Activated naive CD4-positive, alpha-beta T cell treated with anti-CD3 and anti-CD28 coated beads, Interleukin-2, amount 50 U/mL, for 16 hours (primary cell): ENCODE results near the gene SLC7A6OS.
A peak's percentile ranks its signal among the peaks of the same experiment; 100 is the strongest.

ENCODE experiments used
- DNase-seq: peaks from one replicate; pipeline ENCODE4 v3.0.0-alpha.2; 2020

SLC7A6OS gene

DNA sequence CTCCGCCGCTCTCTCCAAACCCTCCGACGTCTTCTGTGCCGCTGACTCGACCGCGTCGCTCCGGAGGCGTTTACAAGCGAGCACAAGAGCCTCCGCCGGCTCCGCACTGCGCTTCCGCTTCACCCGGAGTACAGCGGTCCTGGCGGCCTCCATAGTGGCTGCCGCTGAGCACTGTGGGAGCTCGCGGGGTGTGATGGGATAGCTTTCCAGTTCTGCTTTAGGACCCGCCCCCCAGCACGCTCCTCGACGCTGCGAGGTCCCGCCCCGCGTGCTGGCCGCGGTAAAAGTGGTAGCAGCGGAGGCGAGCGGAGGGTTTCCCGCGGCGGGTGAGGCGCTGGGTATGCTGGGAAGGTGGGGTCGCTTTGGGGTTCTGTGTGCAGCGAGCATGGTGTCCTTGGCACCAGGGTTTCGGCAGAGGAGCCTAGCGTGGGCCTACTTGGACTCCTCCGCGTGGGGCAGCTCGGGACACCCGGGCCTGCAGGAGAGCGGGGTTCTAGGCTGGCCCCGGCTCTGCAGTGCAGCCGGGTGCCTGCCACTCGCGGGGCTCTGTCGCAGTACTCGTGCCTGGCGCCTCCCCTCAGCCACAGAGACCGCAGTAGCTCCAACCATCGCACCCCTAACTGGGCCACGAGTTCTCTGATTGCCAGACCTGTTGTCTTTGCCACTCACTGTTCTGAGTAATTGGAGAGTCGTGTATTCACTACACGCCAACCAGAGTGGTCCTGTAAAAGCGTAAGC is at the start of gene SLC7A6OS, which contains the start of gene PRMT7:
TSS of gene SLC7A6OS (minus strand) at position 173 of the 738 bp plus-strand sequence. CDS start at position 153, 20 bp downstream.
TSS of gene PRMT7 (plus strand) at position 246 of the 738 bp plus-strand sequence. CDS start 4,961 bp downstream, outside the sequence.
- peak; percentile 94 for DNase-seq

DNA sequence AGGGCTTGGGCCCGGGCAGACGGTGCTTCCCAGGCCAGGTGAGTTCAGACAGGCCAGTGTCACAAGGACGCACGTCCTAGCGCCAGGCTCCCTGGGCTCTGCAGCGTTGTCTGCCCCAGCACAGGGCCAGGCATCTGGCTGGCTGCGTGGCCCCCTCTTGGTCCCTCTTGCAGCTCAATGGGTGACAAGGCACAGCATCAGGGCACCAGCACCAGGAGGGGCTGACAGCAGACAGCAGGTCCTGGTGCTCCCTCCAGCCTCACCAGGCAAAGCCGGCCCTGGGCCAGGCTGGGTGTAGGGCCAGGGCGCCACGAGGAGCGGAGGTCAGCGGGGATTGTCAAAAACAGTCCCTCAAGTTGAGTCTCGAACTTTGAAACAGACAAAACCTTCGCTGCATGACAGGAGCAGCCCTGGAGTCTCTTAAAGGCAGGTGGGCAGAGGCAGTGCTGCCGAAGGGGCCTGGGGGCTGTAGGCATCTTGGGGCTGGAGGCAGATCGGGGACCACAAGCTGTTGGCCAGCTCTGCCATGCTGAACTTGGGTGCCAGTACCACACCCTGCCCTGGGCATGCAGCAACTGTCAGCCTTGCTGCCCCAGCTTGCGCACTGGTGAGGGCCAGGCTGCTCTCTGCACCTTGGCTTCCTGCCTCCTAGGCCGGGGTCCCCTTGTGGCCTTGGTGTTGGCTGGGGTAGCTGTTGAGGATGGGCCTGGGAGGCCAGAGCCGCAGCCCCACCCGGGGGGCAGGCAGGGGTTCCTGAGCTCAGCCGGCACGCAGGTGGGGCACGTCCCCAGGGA is 48.8 kb upstream of the SLC7A6OS start:
- DNase-seq, result no peak

DNA sequence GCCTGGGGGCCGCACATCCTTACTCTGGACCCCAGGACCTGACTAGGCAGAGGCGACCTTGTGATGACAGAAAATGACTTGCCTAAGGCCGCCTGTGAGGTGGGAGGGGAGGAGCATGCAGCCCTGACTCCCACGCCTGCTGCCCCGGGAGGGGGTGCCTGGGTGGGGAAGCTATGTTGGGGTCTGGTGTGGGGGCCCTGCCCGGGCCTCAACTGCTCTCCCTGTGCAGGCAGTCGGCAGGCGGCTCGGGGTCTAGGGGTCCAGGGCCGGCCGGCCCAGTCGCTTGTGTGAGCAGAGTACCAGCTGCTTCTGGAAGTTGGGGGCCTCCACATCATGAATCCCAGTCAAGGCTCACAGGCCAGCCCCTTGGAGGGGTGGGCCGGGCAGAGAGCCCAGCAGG is 48.2 kb upstream of the SLC7A6OS start:
- DNase-seq, result no peak

DNA sequence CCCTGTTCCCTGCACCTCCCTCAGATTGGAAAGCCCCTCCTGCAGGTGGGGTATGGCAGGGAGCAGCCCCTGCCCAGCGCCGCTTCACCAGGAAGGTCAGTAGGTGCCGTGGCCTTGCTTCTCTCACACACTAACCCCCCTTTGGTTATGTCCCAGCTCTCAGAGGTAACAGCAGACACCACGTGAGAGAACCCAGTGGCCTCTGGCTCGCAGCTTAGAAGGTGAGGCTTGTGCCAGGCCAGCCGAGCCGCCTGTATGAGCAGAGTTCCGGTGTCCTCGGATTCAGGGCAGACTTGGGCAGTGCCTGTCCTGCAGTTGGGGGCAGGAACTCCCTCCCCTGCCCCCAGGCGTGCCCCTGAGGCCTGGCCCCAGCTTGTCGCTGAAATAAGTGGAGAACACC is 47.2 kb upstream of the SLC7A6OS start:
- DNase-seq, result no peak

DNA sequence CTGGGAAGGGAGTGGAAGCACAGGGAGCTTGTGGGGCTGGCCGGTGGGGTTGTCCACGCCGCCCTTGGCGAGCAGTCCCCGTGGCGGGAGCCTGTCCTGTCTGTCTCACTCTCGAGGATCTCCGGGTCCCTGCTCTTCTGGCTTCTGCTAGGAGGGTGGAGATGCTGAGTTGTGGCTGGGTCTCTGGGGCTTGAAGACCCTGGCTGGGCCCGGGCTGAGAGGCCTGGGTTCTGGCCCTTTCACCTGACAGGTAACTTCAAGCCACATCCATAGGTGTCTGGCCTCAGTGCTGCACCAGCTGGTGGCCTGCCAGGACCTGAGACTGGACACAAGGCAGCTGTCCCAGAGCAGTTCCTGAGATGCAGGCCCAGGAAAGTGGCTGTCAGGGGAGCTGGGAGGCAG is 46.8 kb upstream of the SLC7A6OS start:
- no peak for DNase-seq

DNA sequence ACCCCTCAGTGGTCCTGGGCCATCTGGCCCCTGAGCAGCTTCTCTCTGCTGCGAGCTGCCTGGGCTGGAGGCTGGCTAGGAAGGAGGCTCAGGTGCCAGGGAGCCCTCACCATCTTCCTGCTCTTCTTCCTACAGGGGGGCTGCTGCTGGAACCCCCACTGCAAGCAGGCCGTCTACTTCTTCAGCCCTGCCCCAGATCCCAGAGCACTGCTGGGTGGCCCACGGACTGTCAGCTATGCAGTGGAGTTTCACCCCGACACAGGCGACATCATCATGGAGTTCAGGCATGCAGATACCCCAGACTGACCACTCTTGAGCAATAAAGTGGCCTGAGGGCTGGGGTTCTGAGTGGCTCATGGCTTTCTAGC is 46.2 kb upstream of the SLC7A6OS start:
- DNase-seq, result no peak

DNA sequence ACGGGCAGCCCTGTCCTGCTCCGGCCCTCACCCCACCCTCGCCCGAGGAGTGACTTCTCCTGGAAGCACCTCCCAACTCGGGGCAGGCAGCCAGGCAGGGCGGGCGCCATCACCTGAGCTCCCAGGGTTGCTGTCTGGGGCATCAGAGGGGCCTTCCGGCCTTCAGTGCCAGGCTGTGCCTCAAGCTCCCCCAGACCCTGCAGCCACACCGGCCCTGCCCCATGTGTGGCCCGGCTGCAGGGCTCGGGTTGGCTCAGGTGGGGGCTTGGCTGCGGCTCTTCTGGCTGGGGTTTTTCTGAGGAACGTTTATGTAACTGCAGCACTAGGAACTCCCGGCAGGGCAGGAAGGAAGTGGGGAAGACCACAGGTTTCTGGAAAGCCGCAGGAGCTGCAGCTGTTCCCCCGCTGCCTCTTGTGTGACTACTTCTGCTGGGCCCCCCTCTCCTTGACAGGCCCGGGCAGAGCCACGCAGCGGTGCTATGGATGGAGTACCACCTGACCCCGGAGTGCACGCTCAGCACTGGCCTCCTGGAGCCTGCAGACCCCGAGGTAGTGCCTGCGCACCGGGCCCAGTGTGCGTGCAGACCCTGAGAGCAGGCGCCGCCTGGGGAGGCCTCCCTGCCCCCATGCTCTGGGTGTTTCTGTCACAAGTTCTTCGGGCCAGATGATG is 45.6 kb upstream of the SLC7A6OS start:
- peak; percentile 52 for DNase-seq

DNA sequence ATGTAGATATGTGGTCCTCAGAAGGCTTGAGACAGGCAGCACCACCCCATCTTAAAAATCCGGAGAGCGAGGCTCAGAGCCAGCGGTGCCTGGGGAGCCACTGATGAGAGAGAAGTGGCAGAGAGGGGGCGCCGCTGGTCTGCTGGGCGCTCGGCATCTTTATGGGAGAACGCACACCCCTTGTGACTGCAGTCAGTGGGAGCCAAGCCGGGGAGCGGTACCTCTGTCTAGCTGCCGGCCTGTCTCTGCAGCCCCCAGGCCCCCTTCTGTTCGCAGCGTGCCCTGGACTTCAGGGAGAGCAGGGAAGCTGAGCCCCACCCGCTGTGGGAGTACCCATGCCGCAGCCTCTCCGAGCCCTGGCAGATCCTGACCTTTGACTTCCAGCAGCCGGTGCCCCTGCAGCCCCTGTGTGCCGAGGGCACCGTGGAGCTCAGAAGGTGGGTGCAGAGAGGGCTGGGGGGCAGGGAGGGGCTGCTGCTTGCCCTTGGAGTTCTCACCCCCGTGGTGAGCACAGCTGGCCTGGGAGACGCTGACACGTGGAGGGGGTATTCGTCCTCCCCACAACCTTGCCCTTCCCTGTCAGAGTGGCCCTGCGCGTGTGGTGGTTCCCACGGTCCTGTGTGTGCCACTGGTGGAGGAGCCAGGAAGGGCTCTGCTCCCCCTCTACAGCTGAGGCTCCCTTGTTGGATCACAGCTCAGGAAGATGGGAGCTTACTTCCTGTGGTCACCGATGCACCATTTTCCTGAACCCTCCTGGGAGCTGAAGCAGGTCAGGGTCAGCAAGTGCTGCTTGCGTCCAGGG is 44.9 kb upstream of the SLC7A6OS start:
- DNase-seq, result no peak

DNA sequence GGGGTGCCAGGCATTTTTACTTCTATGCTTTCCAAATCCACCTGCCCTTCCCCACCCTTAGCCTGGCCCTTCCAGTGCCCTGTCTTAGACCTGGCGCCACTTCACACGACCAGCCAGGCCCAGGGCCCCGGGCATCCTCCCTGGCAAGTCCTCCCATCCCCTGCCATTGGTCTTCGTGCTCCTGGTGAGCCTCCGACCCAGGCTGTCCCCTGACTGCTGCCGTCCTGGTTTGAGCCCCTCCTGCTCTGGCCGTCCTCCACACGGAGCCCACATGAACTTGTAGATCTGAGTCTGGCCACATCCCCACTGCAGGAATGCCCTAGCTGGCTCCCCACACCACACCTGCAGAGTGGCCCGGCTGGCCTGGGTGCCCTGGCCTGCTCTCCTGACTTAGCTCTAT is 44.1 kb upstream of the SLC7A6OS start:
- DNase-seq, result no peak

DNA sequence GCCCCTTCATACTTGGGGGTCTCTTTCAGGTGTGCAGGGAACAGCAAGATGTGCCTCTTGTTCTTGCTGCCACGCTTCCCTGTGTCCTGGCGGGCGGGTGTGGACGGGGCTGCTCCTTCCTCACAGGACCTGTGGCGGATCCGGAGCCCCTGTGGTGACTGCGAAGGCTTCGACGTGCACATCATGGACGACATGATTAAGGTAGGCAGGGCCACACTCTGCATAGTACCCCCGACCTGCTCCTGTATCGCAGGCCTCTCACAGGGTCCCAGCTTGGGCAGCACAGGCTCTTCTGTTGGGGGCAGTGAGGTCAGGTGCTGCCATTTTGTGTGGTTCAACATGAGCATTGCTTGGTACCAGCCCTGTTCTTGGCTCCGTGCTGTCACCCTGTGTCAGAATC is 42.6 kb upstream of the SLC7A6OS start:
- DNase-seq, result no peak

DNA sequence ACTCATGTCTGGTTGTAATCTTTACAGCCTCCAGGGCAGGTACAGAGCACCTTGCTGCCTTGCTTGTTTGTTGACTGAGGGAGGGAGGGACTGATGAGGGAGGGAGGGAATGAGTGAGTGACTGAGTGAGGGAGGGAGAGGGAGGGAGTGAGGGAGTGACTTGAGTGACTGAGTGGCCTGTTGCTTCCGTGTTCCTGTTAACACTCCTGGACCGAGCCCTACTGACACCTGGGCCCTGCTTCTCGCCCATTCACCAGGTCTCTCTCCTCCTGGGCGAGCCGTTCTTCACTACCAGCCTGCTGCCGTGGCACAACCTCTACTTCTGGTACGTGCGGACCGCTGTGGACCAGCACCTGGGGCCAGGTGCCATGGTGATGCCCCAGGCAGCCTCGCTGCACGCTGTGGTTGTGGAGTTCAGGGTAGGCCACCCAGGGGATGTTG is 41.3 kb upstream of the SLC7A6OS start:
- no peak for DNase-seq

DNA sequence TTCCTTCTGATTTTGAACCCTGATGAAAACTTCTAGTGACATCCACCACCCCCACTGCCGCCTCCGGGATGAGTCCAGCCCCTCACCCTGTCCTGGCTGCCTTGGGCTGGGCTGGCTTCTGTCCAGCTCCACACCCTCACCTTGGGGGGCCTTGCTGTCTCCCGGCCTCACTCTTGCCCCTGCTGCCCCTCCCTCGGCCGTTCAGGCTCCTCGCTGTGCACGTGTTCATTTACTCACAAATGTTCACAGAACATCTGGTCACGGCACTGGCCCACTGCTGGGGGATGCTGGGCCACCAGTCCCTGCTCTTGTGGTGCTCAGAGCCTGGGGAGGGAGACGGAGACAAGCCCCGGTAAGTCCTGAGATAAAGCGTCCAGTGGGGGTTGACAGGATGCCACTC is 40.7 kb upstream of the SLC7A6OS start:
- no peak for DNase-seq

DNA sequence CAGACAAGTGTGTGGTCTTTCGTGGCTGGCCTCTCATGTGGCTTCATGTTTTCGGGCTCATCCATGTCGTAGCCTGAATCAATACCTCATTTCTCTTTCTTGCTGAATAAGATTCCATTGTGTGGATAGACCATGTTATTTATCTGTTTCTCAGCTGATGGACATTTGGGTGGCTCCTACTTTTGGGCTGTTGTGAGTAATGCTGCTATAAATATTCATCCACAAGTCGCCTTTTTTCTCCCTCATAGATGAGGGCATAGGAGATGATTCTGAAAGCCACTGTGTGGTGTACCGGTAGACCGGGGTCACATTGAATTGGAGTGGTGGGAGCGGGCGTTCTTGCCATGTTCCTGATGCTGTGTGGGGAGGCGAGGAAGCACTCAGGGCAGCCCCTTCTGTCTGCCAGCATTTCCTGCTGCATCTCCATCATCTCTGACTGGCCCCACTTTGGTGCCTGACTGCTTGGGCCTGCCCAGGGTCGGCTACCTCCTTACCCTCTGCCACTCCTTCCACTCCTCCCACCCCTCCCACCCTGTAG is 40.1 kb upstream of the SLC7A6OS start:
- no peak for DNase-seq

DNA sequence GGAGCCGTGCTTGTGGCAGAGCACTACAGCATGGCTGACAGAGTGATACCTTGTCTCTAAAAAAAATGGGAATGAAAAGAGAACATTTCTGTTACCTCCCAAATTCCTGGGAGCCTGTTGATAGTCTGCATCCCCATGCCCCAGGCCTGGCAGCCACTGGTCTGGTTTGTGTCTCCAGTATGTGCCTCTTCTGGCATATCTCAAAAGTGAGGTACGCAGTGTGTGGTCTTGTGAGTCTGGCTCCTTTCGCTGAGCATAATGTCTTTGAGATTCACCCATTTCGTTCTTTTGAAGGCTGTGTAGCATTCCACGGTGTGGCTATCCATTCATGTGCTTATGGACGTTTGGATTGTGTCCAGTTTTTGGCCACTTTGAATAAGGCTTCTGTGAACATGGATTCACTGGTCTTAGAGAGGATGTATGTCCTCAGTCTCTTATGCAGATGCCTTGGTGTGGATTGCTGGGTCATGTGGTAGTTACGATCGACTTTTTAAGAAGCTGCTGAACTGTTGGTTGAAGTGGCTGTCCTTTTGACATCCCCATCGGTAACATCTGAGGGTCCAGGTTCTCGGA is 39.2 kb upstream of the SLC7A6OS start:
- no peak for DNase-seq

DNA sequence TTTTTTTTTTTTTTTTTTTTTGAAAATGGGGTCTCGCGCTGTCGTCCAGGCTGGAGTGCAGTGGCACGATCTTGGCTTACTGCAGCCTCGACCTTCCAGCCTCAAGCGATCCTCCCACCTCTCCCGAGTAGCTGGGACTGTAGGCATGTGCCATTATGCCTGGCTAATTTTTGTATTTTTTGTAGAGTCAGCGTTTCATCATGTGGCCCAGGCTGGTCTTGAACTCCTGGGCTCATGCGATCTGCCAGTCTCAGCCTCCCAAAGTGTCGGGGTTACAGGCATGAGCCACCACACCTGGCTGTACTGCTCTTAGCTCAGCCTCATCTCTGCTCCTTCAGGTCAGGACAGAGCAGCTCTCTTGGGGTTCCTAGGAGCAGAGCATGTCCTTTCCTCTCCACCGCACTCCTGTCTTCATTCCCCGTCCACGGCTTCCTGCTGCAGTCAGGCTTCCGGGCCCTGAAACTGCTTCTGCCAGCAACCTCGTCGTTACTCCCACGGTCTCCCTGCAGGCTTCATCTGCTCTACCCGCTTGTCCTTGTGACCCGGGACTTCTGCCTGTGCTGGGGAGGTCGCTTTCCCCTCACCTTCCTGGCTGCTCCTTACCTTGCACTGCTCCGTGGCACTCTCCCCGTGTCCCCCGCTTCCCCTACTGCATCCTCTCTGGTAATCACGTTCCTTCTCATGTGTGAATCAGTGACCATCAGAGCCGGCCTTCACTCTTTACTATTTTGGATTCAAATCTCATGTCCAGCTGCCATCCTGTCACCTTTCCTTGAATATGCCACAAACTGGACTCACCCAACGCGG is 38.1 kb upstream of the SLC7A6OS start:
- DNase-seq, result no peak

DNA sequence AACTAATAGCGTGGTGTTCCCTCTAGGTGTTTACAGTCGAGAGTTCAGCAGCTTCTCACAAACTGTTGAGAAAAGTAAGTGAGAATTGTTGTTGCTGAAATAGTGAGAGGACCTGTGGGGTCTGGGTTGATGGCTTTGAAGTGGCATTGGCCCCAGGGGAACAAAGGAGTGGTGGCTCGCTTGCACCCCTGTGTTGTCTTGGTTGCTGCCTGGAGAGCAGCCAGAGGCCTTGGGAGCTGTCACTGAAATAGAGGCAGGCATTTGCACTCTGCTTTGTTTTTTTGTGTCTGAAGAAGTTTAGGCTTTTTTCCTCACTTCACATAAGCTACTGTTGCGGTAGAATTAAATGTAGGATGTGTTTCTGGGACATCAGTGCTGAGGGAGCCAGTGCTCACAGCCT is 36.9 kb upstream of the SLC7A6OS start:
- no peak for DNase-seq

DNA sequence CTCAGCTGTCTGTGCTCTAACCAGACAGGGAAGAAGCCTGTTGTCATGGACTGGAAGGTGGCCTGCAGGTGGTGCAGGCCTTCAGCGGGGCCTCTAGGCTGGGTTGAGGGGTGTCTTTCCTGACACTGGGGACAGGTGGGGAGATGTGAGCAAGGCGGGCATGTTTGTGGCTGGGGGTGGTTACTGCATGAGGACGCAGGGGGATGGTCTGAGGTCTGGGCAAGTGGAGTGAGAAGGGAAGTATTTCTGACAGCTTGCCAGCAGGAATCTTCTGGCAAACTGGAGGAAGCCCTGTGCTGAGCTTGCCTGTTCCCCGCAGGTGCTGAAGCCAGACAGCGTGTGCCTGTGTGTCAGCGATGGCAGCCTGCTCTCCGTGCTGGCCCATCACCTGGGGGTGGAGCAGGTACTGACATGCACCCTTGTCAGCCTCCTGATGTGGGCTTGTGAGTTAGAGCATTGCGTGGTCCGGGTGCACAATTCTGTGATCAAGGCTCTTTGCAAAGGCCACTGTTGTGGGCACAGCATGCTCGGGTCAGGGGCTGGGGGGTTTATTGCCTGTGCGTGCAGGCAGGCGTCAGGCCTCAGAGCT is 36.2 kb upstream of the SLC7A6OS start:
- no peak for DNase-seq

DNA sequence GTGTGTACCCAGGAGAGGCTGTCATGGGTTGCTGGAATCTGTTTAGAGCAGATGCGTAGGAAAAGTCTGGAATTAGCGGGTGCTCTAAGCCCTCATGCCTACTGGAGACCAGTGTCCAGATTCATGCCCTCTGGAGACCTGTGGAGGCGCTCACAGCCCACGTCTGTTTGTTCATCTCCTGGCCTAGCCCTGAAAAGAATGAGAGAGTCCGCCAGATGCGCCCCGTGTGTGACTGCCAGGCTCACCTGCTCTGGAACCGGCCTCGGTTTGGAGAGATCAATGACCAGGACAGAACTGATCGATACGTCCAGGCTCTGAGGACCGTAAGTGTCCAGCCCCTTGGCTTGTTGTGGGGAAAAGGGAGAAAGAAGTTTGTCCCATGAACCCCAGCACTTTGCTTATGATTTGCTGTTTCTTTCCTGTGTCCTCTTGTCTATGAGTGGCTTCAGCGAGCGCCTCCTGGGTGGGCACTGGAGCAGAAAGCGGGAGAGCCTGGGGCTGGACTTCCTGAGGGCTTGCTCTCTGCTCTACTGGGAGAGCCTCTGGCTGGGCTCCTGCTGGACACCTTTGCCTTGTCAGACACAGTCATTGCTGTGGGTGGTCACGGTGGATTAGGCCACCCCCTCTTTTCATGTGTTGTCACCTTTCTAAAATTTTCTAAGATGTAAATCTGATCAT is 35.4 kb upstream of the SLC7A6OS start:
- no peak for DNase-seq

DNA sequence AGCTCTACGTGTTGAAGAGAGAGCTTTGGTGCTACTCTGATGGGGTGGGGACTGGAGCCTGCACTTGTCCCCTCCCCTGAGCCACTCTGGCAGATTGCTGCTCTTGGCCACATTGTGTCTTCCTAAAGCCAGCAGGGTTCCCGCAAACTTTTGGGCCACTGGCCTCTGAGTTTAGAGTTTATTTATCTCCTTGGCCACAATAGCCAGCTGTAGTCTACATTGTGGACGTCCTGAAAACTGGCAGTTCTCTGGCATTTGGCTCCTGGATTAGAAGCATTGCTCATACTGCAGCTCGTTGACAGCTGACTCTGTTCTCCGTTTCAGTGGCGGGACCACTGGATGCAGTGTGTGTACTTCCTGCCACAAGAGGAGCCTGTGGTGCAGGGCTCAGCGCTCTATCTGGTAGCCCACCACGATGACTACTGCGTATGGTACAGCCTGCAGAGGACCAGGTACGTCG is 34.6 kb upstream of the SLC7A6OS start:
- DNase-seq, result no peak

DNA sequence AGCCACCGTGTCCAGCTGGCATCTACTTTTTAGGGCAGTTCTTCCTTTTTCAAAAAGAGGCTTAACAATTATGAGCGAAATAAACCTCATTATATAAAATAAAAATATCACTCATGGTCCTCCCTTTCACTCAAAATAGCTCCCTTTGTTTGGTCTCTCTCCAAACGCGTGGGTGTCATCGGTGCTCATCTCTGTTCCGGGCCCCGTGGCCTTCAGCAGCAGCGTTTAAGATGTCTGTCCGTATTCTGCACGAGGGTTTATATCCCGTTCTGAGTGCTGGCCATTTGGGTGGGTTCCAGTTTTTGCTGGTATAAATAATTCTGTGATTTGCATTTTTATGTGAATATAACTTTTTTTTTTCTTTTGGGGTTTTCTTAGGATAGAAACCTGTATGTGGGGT is 33.5 kb upstream of the SLC7A6OS start:
- no peak for DNase-seq
